Spleen (tissue), 11 donors: ENCODE results near the gene SEMA5A. TPM values are rescaled to one million over a fixed set of nuclear protein-coding genes. Genes with fewer than 3 reads are reported as not detected.

Experiments
- DNase-seq: peaks from one replicate; pipeline ENCODE4 v3.0.0-alpha.2; 2020
- H3K27ac ChIP-seq, 8 donors: fragments of 200-600 bp; sonication (generic) in 7 of 8; 1 replicate in 4 of 8; 2 replicates in 4 of 8; pipeline versions ENCODE4 v1.5.0 to v1.8.0; 2016 to 2021; ENCODE audit warnings: inconsistent platforms in 4 of 8, mild to moderate bottlenecking in 4 of 8, moderate library complexity in 1 of 8
- H3K27me3 ChIP-seq, 7 donors: fragments of 200-600 bp; sonication (generic) in 6 of 7; replicated peaks in 1 of 7; 1 replicate in 4 of 7; 2 replicates in 3 of 7; pipeline versions ENCODE4 v1.5.0 to v1.8.0; 2016 to 2021; ENCODE audit warnings: inconsistent platforms in 3 of 7, mild to moderate bottlenecking in 1 of 7
- H3K36me3 ChIP-seq, 6 donors: fragments of 200-600 bp; sonication (generic) in 5 of 6; 1 replicate in 4 of 6; 2 replicates in 2 of 6; pipeline versions ENCODE4 v1.5.0 to v1.8.0; 2016 to 2021; ENCODE audit warnings: inconsistent platforms in 2 of 6
- H3K4me1 ChIP-seq, 6 donors: fragments of 200-600 bp; sonication (generic) in 5 of 6; 1 replicate in 3 of 6; 2 replicates in 3 of 6; pipeline versions ENCODE4 v1.5.0 to v1.8.0; 2016 to 2021; ENCODE audit warnings: inconsistent platforms in 3 of 6
- H3K4me3 ChIP-seq, 8 donors: fragments of 200-600 bp; sonication (generic) in 7 of 8; 1 replicate in 4 of 8; 2 replicates in 4 of 8; pipeline versions ENCODE4 v1.5.0 to v1.8.0; 2016 to 2021; ENCODE audit warnings: inconsistent platforms in 4 of 8, mild to moderate bottlenecking in 4 of 8, moderate library complexity in 2 of 8
- H3K9me3 ChIP-seq, 8 donors: fragments of 200-600 bp; sonication (generic) in 7 of 8; 1 replicate in 4 of 8; 2 replicates in 4 of 8; pipeline versions ENCODE4 v1.5.0 to v1.8.0; 2016 to 2021; ENCODE audit warnings: inconsistent platforms in 4 of 8
- POLR2A ChIP-seq, 3 donors: fragments of 450-650 bp; IDR thresholded peaks; one replicate each; pipeline ENCODE4 v1.5.1; 2017; ENCODE audit warnings: antibody characterized with exemption in 3 of 3, mild to moderate bottlenecking in 1 of 3
- POLR2AphosphoS5 ChIP-seq, 3 donors: sonication (generic); formaldehyde crosslinking; IDR thresholded peaks; one replicate each; pipeline ENCODE4 v1.5.1; 2017; ENCODE audit warnings: antibody characterized with exemption in 3 of 3
- WGBS, 5 donors: extraction: QIAGEN DNeasy Blood & Tissue Kit in 3 of 5; methylation state at CpG; one replicate each; pipeline versions ENCODE4 v1.1.5 to v1.1.7; 2013 to 2018; 5-methylcytosine and 5-hydroxymethylcytosine counted together
- intact Hi-C: fragments of 100-400 bp; cut with DNase I; formaldehyde crosslinking; loops from one replicate; pipeline ENCODE4 v1.15.0; 2023; ENCODE audit warnings: low total_unique reads
- polyA plus RNA-seq, 3 donors: library from polyadenylated mRNA; stranded (reverse); fragments of 200-250 nt; gene quantifications; one replicate each; pipeline ENCODE4 v1.2.1, GENCODE V29; 2013
- total RNA-seq, 7 donors: library from RNA; depleted of rRNA in 3 of 7; stranded (reverse); fragments of >200 nt in 3 of 7; fragmentation: NEBNext Ultra II Directional in 4 of 7; extraction: Animal tissue kit (Norgen Biotek cat#: 25700) in 4 of 7; gene quantifications; one replicate each; pipeline versions ENCODE4 v1.1.0 to v1.2.1, GENCODE V29; 2016 to 2021
- TF ChIP-seq, protein P1 (sequence below), 11 experiments: fragments of 200-600 bp in 7 of 11; fragments of 450-650 bp in 4 of 11; sonication (generic) in 4 of 11; IDR thresholded peaks in 8 of 11; conservative IDR thresholded peaks in 3 of 11; 1 replicate in 7 of 11; 2 replicates in 4 of 11; pipeline versions ENCODE4 v1.4.0 to v1.8.0; 2016 to 2021; ENCODE audit warnings: antibody characterized with exemption in 11 of 11, inconsistent platforms in 4 of 11, mild to moderate bottlenecking in 1 of 11
- donor health status: healthy with polysubstance abuse.
- donor health status: DM: no; HTN: no; CAD: no; lungs with moderate emphysema.
- donor health status: DM: no; HTN: no; CAD: no.
- donor health status: Bipolar disorder and iron deficiency.
- donor health status: healthy.
- donor health status: DM: no; HTN: no; CAD: no.
- donor health status: DM: yes; HTN: yes; CAD: no.

The SEMA5A gene
- total and polyA plus RNA-seq, 10 donors: 1.4 to 30.9 (median 13.1) TPM

DNA sequence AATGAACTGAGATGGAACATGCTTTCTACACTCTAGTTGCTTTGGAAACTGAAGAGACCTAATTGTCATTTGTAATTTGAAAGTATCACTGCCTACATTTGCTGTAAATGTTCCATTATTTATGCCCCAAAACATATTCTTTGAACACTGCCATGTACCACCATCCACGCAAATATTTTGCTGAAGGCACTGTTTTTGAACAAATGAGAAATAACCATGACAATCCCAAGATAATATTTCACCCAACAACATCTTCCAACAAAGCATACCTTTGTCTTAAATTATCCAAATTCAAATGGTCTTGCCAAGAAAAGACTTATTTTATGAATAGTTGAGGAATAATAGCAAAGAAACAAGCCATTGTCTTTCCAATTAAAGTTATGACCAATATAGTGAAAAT, 356.2 kb downstream of the SEMA5A start:
- WGBS, 5 donors: 76 to 89% (median 87%) methylated on average over 1 of the region's 1 CpG
- Histone ChIP-seq H3K4me1 (no peaks in the 10 kb centered on the region), H3K4me3 (no peak overlapping the region), H3K27me3 (no peaks in the 10 kb centered on the region), H3K36me3 (no peaks in the 10 kb centered on the region), H3K9me3 (no peaks in the 10 kb centered on the region), H3K27ac (no peak overlapping the region)
- intact Hi-C loops: no loop called here
- DNase-seq: no peak
- no peak for TF ChIP-seq POLR2AphosphoS5 (IDR thresholded peaks at IDR 0.05)
- TF ChIP-seq, protein P1, sequence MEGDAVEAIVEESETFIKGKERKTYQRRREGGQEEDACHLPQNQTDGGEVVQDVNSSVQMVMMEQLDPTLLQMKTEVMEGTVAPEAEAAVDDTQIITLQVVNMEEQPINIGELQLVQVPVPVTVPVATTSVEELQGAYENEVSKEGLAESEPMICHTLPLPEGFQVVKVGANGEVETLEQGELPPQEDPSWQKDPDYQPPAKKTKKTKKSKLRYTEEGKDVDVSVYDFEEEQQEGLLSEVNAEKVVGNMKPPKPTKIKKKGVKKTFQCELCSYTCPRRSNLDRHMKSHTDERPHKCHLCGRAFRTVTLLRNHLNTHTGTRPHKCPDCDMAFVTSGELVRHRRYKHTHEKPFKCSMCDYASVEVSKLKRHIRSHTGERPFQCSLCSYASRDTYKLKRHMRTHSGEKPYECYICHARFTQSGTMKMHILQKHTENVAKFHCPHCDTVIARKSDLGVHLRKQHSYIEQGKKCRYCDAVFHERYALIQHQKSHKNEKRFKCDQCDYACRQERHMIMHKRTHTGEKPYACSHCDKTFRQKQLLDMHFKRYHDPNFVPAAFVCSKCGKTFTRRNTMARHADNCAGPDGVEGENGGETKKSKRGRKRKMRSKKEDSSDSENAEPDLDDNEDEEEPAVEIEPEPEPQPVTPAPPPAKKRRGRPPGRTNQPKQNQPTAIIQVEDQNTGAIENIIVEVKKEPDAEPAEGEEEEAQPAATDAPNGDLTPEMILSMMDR (IDR thresholded peaks at IDR 0.05 in 8 of 11, conservative IDR thresholded peaks at IDR 0.05 in 3 of 11): no peak
- TF ChIP-seq POLR2A (IDR thresholded peaks at IDR 0.05): no peak

DNA sequence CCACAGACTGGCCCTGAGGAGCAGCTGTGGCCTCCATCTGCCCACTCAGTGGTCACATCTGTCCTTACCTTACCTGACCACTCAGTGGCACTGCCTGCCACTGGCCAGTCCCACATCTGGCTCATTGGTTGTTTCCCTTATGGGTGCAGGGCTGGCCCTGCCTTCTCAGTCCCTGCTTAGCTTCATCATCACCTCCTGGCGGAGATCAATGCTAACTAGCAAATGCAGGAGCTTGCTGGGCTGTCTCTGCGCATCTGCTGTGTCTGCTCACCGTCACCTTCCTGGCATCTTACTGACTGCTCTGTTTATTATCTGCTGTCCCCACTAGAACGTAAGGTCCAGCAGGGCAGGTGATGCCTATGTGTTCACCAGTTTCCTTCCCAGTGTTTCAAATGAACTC, 356.9 kb downstream of the SEMA5A start:
- no peaks in the 10 kb centered on the region for H3K36me3 ChIP-seq
- no peak overlapping the region for H3K4me3 ChIP-seq
- no peaks in the 10 kb centered on the region for H3K4me1 ChIP-seq
- H3K9me3 ChIP-seq: no peaks in the 10 kb centered on the region
- no peak for DNase-seq
- TF ChIP-seq, protein P1 (IDR thresholded peaks at IDR 0.05 in 8 of 11, conservative IDR thresholded peaks at IDR 0.05 in 3 of 11): no peak
- intact Hi-C loops: no loop called here
- WGBS, 5 donors: 73 to 92% (median 87%) methylated on average over 4 of the region's 4 CpGs
- no peak overlapping the region for H3K27ac ChIP-seq
- H3K27me3 ChIP-seq: no peaks in the 10 kb centered on the region

DNA sequence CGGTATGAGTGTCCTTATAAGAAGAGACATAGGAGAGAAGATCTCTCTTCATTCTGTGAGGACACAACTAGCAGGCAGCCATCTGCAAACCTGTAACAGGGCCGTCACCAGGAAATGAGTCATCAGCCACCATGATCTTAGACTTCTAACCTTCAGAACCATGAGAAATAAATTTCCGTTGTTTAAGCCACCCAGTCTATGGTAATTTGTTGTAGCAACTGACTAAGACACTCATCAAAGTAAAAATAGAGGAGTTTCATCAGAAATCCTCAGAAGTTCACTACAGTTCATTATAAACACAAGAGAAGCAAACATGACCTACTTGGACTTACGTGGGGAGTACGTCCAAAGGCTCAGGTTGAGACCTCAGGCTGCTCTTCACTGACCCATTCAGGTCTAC, 357.7 kb downstream of the SEMA5A start:
- 65 to 87% (median 72%) methylated on average over 5 of the region's 5 CpGs for WGBS, 5 donors
- intact Hi-C loops: no loop called here
- Histone ChIP-seq H3K4me3 (no peak overlapping the region), H3K9me3 (no peaks in the 10 kb centered on the region), H3K27me3 (no peaks in the 10 kb centered on the region), H3K36me3 (no peaks in the 10 kb centered on the region), H3K4me1 (no peaks in the 10 kb centered on the region), H3K27ac (no peak overlapping the region)
- no peak for DNase-seq
- TF ChIP-seq, protein P1 (IDR thresholded peaks at IDR 0.05 in 8 of 11, conservative IDR thresholded peaks at IDR 0.05 in 3 of 11): no peak
- TF ChIP-seq POLR2A (IDR thresholded peaks at IDR 0.05) (no peak), POLR2AphosphoS5 (IDR thresholded peaks at IDR 0.05) (no peak)

DNA sequence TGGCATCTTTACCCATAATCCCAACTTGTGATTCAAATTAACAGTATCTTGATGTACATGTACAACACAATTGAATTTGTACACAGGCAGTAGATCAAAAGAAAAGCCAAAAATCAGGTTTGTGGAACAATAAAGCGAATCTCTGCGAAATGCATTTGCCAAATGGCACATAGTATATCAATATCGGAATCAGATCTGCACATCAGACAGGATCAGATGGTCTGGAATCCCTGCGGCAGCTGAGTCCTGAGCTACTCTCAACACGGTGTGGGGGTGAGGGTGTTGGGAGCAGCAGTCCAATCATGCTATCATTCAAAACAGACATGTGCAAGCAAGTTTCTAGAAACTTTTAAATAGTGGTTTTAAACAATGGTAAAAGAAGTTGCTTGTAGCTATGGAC, 358.3 kb downstream of the SEMA5A start:
- no peak overlapping the region for H3K4me3 ChIP-seq
- no peaks in the 10 kb centered on the region for H3K9me3 ChIP-seq
- DNase-seq: no peak
- H3K27me3 ChIP-seq: no peaks in the 10 kb centered on the region
- intact Hi-C loops: no loop called here
- no peaks in the 10 kb centered on the region for H3K4me1 ChIP-seq
- 91 to 95% (median 94%) methylated on average over 5 of the region's 5 CpGs for WGBS, 5 donors
- no peaks in the 10 kb centered on the region for H3K36me3 ChIP-seq
- TF ChIP-seq POLR2A (IDR thresholded peaks at IDR 0.05) (no peak), POLR2AphosphoS5 (IDR thresholded peaks at IDR 0.05) (no peak)
- TF ChIP-seq, protein P1 (IDR thresholded peaks at IDR 0.05 in 8 of 11, conservative IDR thresholded peaks at IDR 0.05 in 3 of 11): no peak
- H3K27ac ChIP-seq: no peak overlapping the region
